A549 (cell line): ENCODE measurements around the gene ANLN. TPM values are rescaled to one million over a fixed set of nuclear protein-coding genes. Genes with fewer than 3 reads are reported as not detected.
"Not testable (repeated sequence)": the region's sequence is repeated elsewhere in the genome, so short reads cannot be mapped to it uniquely, and the experiment has no call there.

ENCODE experiments used
- ATAC-seq, 2 experiments: fragments of 200-7000 bp in 1 of 2; fragments of >200 bp in 1 of 2; cut with Nextera tagmentation in 1 of 2; cut with Tn5 transposase in 1 of 2; 3 replicates each; pipeline versions ENCODE4 v1.8.0 to v1.9.1; 2018 to 2020; ENCODE audit warnings: mild to moderate bottlenecking in 1 of 2, moderate library complexity in 1 of 2
- CTCF ChIA-PET: fragments of 300-600 bp; sonication (Branson Sonifier 250); formaldehyde crosslinking; extraction: SDS; loops from one replicate; lab custom pipeline; 2021; ENCODE audit warnings: antibody characterized with exemption, inconsistent platforms; lab: Yijun Ruan, JAX
- POLR2A ChIA-PET: fragments of 350-600 bp; formaldehyde crosslinking; extraction: SDS; loops from one replicate; lab custom pipeline; 2021; ENCODE audit warnings: antibody characterized with exemption, inconsistent platforms; lab: Yijun Ruan, JAX
- DNase-seq, 2 experiments: peaks; one replicate each; pipeline versions ENCODE4 v3.0.0 to v3.0.0-alpha.2; 2011 to 2016; ENCODE audit warnings: low read depth in 1 of 2, low spot score in 1 of 2
- FAIRE-seq: peaks from 2 replicates; lab custom pipeline; 2011; peaks lifted over from hg19 to GRCh38; lab: Jason Lieb, UNC
- H3K27ac ChIP-seq, 2 experiments: fragments of >200 bp; sonication (Bioruptor Twin); formaldehyde crosslinking; 3 replicates each; pipeline ENCODE4 v1.5.1; 2016 to 2017
- H3K4me1 ChIP-seq: fragments of >200 bp; sonication (Bioruptor Twin); formaldehyde crosslinking; 3 replicates; pipeline ENCODE4 v1.6.1; 2016
- H3K4me2 ChIP-seq: fragments of >200 bp; sonication (Bioruptor Twin); formaldehyde crosslinking; 3 replicates; pipeline ENCODE4 v1.6.1; 2016
- H3K4me3 ChIP-seq: fragments of >200 bp; sonication (Bioruptor Twin); formaldehyde crosslinking; 3 replicates; pipeline ENCODE4 v1.5.1; 2016
- H3K9me3 ChIP-seq: fragments of >200 bp; sonication (Bioruptor Twin); formaldehyde crosslinking; 3 replicates; pipeline ENCODE4 v1.6.1; 2016
- E2F6 ChIP-seq: IDR thresholded peaks from 2 replicates; pipeline ENCODE4 v1.6.1; 2012; ENCODE audit warnings: low read depth, borderline replicate concordance
- EP300 ChIP-seq, 2 experiments: fragments of >200 bp; sonication (Bioruptor Twin); formaldehyde crosslinking; IDR thresholded peaks; 2 replicates in 1 of 2; 3 replicates in 1 of 2; pipeline ENCODE4 v1.6.1; 2016 to 2017
- FOSB ChIP-seq: fragments of 250-450 bp; sonication (Bioruptor Pico); IDR thresholded peaks from 2 replicates; pipeline ENCODE4 v1.5.0; 2020; ENCODE audit warnings: mild to moderate bottlenecking, moderate library complexity
- FOSL2 ChIP-seq, 2 experiments: fragments of 450-650 bp in 1 of 2; fragments of >200 bp in 1 of 2; sonication (Bioruptor Twin) in 1 of 2; formaldehyde crosslinking; IDR thresholded peaks; 2 replicates each; pipeline versions ENCODE4 v1.5.0 to v1.6.1; 2016 to 2020; ENCODE audit warnings: mild to moderate bottlenecking in 1 of 2, moderate library complexity in 1 of 2
- HEYL ChIP-seq: fragments of 250-450 bp; sonication (Bioruptor Pico); IDR thresholded peaks from 2 replicates; pipeline ENCODE4 v1.8.0; 2021; ENCODE audit warnings: mild to moderate bottlenecking, moderate library complexity
- KDM5A ChIP-seq: fragments of 200-600 bp; sonication (generic); IDR thresholded peaks from 2 replicates; pipeline ENCODE4 v1.6.1; 2016; ENCODE audit warnings: antibody characterized with exemption, mild to moderate bottlenecking
- MAZ ChIP-seq: fragments of 150-350 bp; IDR thresholded peaks from 2 replicates; pipeline ENCODE4 v1.6.1; 2014; ENCODE audit warnings: antibody characterized with exemption, low read depth, low read length, borderline replicate concordance
- NFE2L2 ChIP-seq: fragments of 150-350 bp; conservative IDR thresholded peaks from 2 replicates; pipeline ENCODE4 v1.6.1; 2014; ENCODE audit warnings: low read length
- NR3C1 ChIP-seq: fragments of >200 bp; sonication (Bioruptor Twin); formaldehyde crosslinking; IDR thresholded peaks from 3 replicates; pipeline ENCODE4 v1.6.1; 2017
- PHF8 ChIP-seq: fragments of 200-600 bp; sonication (generic); IDR thresholded peaks from 2 replicates; pipeline ENCODE4 v1.6.1; 2016; ENCODE audit warnings: low read depth, mild to moderate bottlenecking, antibody characterized with exemption, moderate library complexity, borderline replicate concordance
- REST ChIP-seq: fragments of 200-600 bp; sonication (generic); IDR thresholded peaks from 2 replicates; pipeline ENCODE4 v1.6.1; 2016; ENCODE audit warnings: antibody characterized with exemption, mild to moderate bottlenecking, moderate library complexity
- TFCP2L1 ChIP-seq: fragments of 250-450 bp; sonication (Bioruptor Pico); IDR thresholded peaks from 2 replicates; pipeline ENCODE4 v1.5.0; 2021; ENCODE audit warnings: mild to moderate bottlenecking
- ZC3H11A ChIP-seq: fragments of 450-650 bp; IDR thresholded peaks from 2 replicates; pipeline ENCODE4 v1.6.1; 2014; ENCODE audit warnings: antibody characterized with exemption, mild to moderate bottlenecking
- WGBS: methylation state at CpG from one replicate; pipeline ENCODE4 v1.1.6; 2017; ENCODE audit errors: missing lambda C conversion rate; 5-methylcytosine and 5-hydroxymethylcytosine counted together
- polyA plus RNA-seq, 4 experiments: library from polyadenylated mRNA; depleted of rRNA in 3 of 4; stranded (reverse); fragments of >200 nt; fragmentation: RNase III in 1 of 4; extraction: RNeasy Plus Mini Kit Qiagen cat#74134 plus additional on column Dnase treatment in 1 of 4; gene quantifications; 2 replicates in 3 of 4; 3 replicates in 1 of 4; pipeline ENCODE4 v1.2.3, GENCODE V29; 2011 to 2017

Gene ANLN
- polyA plus RNA-seq, 2 of the 4 experiments (the other 2 are of a cell fraction): 52.4 to 72.9 TPM

- Histone ChIP-seq H3K4me2 (no peak overlapping the region), H3K4me1 (no peaks in the 10 kb centered on the region), H3K4me3 (no peak overlapping the region), H3K9me3 (no peaks in the 10 kb centered on the region), H3K27ac (no peak overlapping the region)
- ChIA-PET POLR2A (no interaction called here), CTCF (interaction anchor here (1.0 kb wide), 1 partner anchor 14 kb away, joined by 6 read pairs; a partner anchor contains a TSS)
- FAIRE-seq: no peak
- DNase-seq: no peak
- TF ChIP-seq PHF8 (no peak), KDM5A (no peak), ZC3H11A (no peak), MAZ (no peak), FOSB (CRISPR knock-in tag) (no peak), EP300 (IDR thresholded peaks at IDR 0.05) (no peak), NFE2L2 (no peak), TFCP2L1 (CRISPR knock-in tag) (no peak)
- WGBS: 90% methylated on average over 2 of the region's 2 CpGs
- no peak for ATAC-seq
Observed at GRCh38 chr7:36381056-36381455, 8.6 kb upstream of the ANLN start.

- H3K4me3 ChIP-seq, DNase-seq, H3K27ac ChIP-seq, H3K4me2 ChIP-seq, ATAC-seq, POLR2A ChIA-PET, H3K9me3 ChIP-seq, FAIRE-seq: not testable (repeated sequence)
- CTCF ChIA-PET: interaction anchor here (1.5 kb wide), 1 partner anchor 16 kb away, joined by 9 read pairs; no protein-coding TSS in a partner anchor
- peaks cover 11% of the 10 kb centered on the region for H3K4me1 ChIP-seq
- 76% methylated on average over 3 of the region's 3 CpGs for WGBS
Observed at GRCh38 chr7:36383284-36383683, 6.4 kb upstream of the ANLN start.

- ATAC-seq, DNase-seq, H3K9me3 ChIP-seq, H3K4me3 ChIP-seq, POLR2A ChIA-PET, FAIRE-seq, CTCF ChIA-PET, H3K4me2 ChIP-seq, H3K27ac ChIP-seq: not testable (repeated sequence)
- H3K4me1 ChIP-seq: peaks cover 21% of the 10 kb centered on the region
- 94% methylated on average over 3 of the region's 3 CpGs for WGBS
Observed at GRCh38 chr7:36385646-36386045, 4.0 kb upstream of the ANLN start.

- no peak for ATAC-seq
- no peak overlapping the region for H3K4me3 ChIP-seq
- H3K4me1 ChIP-seq: peaks cover 31% of the 10 kb centered on the region
- H3K4me2 ChIP-seq: peak overlapping the region; percentile 68
- TF ChIP-seq HEYL (CRISPR knock-in tag) (no peak), NR3C1 (no peak), REST (no peak), E2F6 (no peak), FOSL2 (IDR thresholded peaks at IDR 0.05) (no peak), FOSL2 (CRISPR knock-in tag; IDR thresholded peaks at IDR 0.05) (peak; percentile 71)
- 24% methylated on average over 7 of the region's 7 CpGs for WGBS
- FAIRE-seq: peak; percentile 97
- CTCF ChIA-PET: interaction anchor here (1.9 to 4.6 kb wide), 2 partner anchors 10 to 21 kb away, joined by 4 to 23 read pairs; a partner anchor contains a TSS
- no peaks in the 10 kb centered on the region for H3K9me3 ChIP-seq
- H3K27ac ChIP-seq: peak overlapping the region; percentile 83 to 94
- peak; percentile 31 to 78 for DNase-seq
- POLR2A ChIA-PET: interaction anchor here (1.9 kb wide), 1 partner anchor 21 kb away, joined by 9 read pairs; a partner anchor contains a TSS
Observed at GRCh38 chr7:36387435-36388231, 2.0 kb upstream of the ANLN start.
